WERI-Rb-1 (cell line): ENCODE results near the gene SPATS1.

ENCODE experiments used
- DNase-seq: peaks from one replicate; pipeline ENCODE4 v3.0.0-alpha.2; 2020
- H3K27ac ChIP-seq: fragments of 250-450 bp; sonication (Bioruptor Pico); 2 replicates; pipeline ENCODE4 v1.5.1; 2020; ENCODE audit warnings: mild to moderate bottlenecking, moderate library complexity
- H3K27me3 ChIP-seq: fragments of 250-450 bp; sonication (Bioruptor Pico); 2 replicates; pipeline ENCODE4 v1.5.1; 2021; ENCODE audit warnings: mild to moderate bottlenecking, low read depth, moderate library complexity; ENCODE audit not compliant: insufficient read depth, severe bottlenecking
- H3K36me3 ChIP-seq: fragments of 250-450 bp; sonication (Bioruptor Pico); 2 replicates; pipeline ENCODE4 v1.5.1; 2020; ENCODE audit warnings: mild to moderate bottlenecking, moderate library complexity
- H3K4me3 ChIP-seq: 2 replicates; pipeline ENCODE4 v1.5.1; 2011; ENCODE audit warnings: low read depth, mild to moderate bottlenecking, control low read depth, low read length
- H3K9me3 ChIP-seq: fragments of 250-450 bp; sonication (Bioruptor Pico); 2 replicates; pipeline ENCODE4 v1.5.1; 2021; ENCODE audit warnings: mild to moderate bottlenecking, moderate library complexity; ENCODE audit not compliant: severe bottlenecking
- CTCF ChIP-seq: IDR thresholded peaks from 2 replicates; pipeline ENCODE4 v1.5.1; 2011; ENCODE audit warnings: low read depth, mild to moderate bottlenecking, control low read depth, inconsistent platforms, low read length

The SPATS1 gene

DNA sequence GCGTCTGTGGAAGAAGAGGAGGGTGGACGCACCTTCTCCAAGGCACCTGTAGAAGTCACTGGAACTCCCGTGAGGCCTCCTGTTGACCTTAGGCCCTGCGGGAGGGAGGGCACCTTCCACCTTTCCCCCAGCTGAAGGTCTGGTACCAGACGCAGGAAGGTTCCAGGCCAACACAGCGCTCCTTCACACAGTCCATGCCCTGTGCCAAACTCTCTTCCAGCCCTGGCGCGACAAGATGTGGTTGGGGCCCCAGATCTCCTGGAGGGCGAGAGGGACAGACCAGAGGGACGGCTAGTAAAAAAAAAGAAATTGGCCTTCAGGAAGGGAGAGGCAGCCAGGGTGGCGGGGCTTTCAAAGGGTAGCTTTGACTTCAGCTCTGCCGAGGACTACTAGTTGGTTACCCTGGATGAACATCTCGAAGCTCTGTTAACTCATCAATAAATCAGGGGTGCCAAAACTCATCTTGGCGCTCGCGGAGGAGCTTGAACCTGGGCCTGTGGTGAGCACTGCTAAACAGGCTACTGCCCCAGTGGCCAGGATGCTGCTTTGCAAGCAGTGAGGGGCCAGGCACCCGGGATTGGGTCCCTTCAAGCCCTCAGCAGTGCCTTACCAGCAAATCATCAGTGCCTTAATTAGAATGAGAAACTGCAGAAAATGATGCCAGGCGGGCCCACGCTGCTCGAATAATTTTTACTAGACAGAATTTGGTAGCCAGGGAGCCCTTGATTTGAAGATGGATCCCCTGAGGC is 44.2 kb upstream of the SPATS1 start:
- H3K9me3 ChIP-seq = no peaks in the 10 kb centered on the region
- H3K36me3 ChIP-seq = peaks cover 39% of the 10 kb centered on the region
- no peaks in the 10 kb centered on the region for H3K27me3 ChIP-seq
- peak overlapping the region; percentile 60 for H3K4me3 ChIP-seq
- peak; percentile 33; the same call in 1 of the 2 replicates for TF ChIP-seq CTCF
- no peak overlapping the region for H3K27ac ChIP-seq
- DNase-seq = peak; percentile 58

DNA sequence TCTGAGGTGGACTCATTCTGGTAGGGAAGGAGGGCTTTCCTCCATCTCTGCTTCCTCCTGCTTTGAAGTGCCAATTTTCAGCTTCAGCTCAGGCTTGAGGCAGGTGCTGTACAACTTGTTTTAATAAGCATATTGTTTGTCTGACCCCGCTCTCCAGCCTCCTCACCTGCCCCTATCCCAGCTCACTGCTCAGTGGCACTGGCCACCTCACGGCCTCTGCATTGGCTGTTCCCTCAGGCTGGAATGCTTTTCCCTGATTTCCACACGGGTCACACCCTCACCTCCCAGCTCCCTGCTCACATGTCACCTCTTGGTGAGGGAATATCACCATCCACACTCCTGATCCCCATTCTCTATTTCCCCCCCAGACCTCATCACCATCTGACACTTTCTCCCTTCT is 43.6 kb upstream of the SPATS1 start:
- Histone ChIP-seq H3K9me3 (no peaks in the 10 kb centered on the region), H3K36me3 (peaks cover 46% of the 10 kb centered on the region), H3K27me3 (no peaks in the 10 kb centered on the region), H3K4me3 (no peak overlapping the region), H3K27ac (no peak overlapping the region)
- no peak for DNase-seq
- no peak for TF ChIP-seq CTCF

GRCh38 chr6:44300292-44300823 is 42.1 kb upstream of the SPATS1 start:
- no peak overlapping the region for H3K4me3 ChIP-seq
- no peak for DNase-seq
- no peaks in the 10 kb centered on the region for H3K9me3 ChIP-seq
- H3K27me3 ChIP-seq = no peaks in the 10 kb centered on the region
- peaks cover 61% of the 10 kb centered on the region for H3K36me3 ChIP-seq
- TF ChIP-seq CTCF = no peak
- H3K27ac ChIP-seq = peak overlapping the region; percentile 10

GRCh38 chr6:44301106-44301505 is 41.3 kb upstream of the SPATS1 start:
- no peak for DNase-seq
- no peak for TF ChIP-seq CTCF
- no peaks in the 10 kb centered on the region for H3K9me3 ChIP-seq
- no peak overlapping the region for H3K4me3 ChIP-seq
- H3K27ac ChIP-seq = peak overlapping the region; percentile 25
- no peaks in the 10 kb centered on the region for H3K27me3 ChIP-seq
- peaks cover 68% of the 10 kb centered on the region for H3K36me3 ChIP-seq

GRCh38 chr6:44301782-44302564 is 40.5 kb upstream of the SPATS1 start:
- H3K27me3 ChIP-seq = no peaks in the 10 kb centered on the region
- H3K27ac ChIP-seq = peak overlapping the region; percentile 25; the same call in 1 of the 2 replicates
- TF ChIP-seq CTCF = no peak
- peaks cover 77% of the 10 kb centered on the region for H3K36me3 ChIP-seq
- no peaks in the 10 kb centered on the region for H3K9me3 ChIP-seq
- H3K4me3 ChIP-seq = no peak overlapping the region
- no peak for DNase-seq
